ENCODE results near the gene ZNF407.

DNA sequence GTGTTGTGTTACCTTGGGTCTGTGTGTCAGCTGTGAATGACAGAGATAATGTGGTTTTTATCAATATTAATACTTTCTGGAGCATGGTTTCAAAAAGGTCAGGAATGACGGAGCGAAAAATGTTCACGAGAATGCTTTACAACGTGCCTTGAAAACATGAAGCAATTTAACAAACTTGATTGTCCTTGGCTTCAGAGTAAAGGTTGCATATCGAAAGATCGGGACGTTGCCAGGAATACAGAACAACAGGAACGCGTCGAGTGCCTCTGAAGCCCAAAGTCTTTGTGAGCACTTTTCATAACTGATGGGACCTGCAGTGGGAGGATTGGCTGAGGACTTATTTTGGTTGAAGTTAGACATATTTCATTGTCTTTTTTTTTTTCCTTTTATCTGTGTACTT, 206.1 kb downstream of the ZNF407 start:
- TF ChIP-seq ZC3H10 (CRISPR knock-in tag; IDR thresholded peaks at IDR 0.05) (no peak), TCF4 (CRISPR knock-in tag; IDR thresholded peaks at IDR 0.05; ENCODE audit: borderline replicate concordance) (no peak), GLIS3 (CRISPR knock-in tag; IDR thresholded peaks at IDR 0.05) (no peak), CSDC2 (CRISPR knock-in tag; IDR thresholded peaks at IDR 0.05) (no peak), ARNTL (CRISPR knock-in tag; IDR thresholded peaks at IDR 0.05; ENCODE audit: borderline replicate concordance, low read depth) (no peak)
- TF ChIP-seq, protein P1, sequence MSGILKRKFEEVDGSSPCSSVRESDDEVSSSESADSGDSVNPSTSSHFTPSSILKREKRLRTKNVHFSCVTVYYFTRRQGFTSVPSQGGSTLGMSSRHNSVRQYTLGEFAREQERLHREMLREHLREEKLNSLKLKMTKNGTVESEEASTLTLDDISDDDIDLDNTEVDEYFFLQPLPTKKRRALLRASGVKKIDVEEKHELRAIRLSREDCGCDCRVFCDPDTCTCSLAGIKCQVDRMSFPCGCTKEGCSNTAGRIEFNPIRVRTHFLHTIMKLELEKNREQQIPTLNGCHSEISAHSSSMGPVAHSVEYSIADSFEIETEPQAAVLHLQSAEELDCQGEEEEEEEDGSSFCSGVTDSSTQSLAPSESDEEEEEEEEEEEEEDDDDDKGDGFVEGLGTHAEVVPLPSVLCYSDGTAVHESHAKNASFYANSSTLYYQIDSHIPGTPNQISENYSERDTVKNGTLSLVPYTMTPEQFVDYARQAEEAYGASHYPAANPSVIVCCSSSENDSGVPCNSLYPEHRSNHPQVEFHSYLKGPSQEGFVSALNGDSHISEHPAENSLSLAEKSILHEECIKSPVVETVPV (CRISPR knock-in tag; IDR thresholded peaks at IDR 0.05): no peak
- TF ChIP-seq, protein P2, sequence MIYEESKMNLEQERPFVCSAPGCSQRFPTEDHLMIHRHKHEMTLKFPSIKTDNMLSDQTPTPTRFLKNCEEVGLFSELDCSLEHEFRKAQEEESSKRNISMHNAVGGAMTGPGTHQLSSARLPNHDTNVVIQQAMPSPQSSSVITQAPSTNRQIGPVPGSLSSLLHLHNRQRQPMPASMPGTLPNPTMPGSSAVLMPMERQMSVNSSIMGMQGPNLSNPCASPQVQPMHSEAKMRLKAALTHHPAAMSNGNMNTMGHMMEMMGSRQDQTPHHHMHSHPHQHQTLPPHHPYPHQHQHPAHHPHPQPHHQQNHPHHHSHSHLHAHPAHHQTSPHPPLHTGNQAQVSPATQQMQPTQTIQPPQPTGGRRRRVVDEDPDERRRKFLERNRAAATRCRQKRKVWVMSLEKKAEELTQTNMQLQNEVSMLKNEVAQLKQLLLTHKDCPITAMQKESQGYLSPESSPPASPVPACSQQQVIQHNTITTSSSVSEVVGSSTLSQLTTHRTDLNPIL (CRISPR knock-in tag; IDR thresholded peaks at IDR 0.05; ENCODE audit: low read depth): no peak
